ENCODE measurements around the gene TMC7. TPM values are rescaled to one million over a fixed set of nuclear protein-coding genes. Genes with fewer than 3 reads are reported as not detected.
"Not testable (repeated sequence)": the region's sequence is repeated elsewhere in the genome, so short reads cannot be mapped to it uniquely, and the experiment has no call there.

TMC7 gene
- total and polyA plus RNA-seq, 8 donors, result 3.0 to 9.7 (median 3.8) TPM

GRCh38 chr16:18950469-18951185, 33.1 kb upstream of the TMC7 start:
- Histone ChIP-seq H3K27me3 (no peaks in the 10 kb centered on the region), H3K9me3 (no peaks in the 10 kb centered on the region), H3K36me3 (no peaks in the 10 kb centered on the region), H3K4me3 (no peak overlapping the region), H3K4me1 (peaks cover 0 to 11% of the 10 kb centered on the region in 2 donors), H3K27ac (no peak overlapping the region)
- intact Hi-C loops (cut with DNase I), result no loop called here
- ATAC-seq (no peak), DNase-seq (no peak)
- no peak for TF ChIP-seq CTCF (IDR thresholded peaks at IDR 0.05)

- Histone ChIP-seq H3K27me3 (no peaks in the 10 kb centered on the region), H3K9me3 (no peaks in the 10 kb centered on the region), H3K4me3 (no peak overlapping the region), H3K27ac (no peak overlapping the region), H3K36me3 (no peaks in the 10 kb centered on the region), H3K4me1 (no peaks in the 10 kb centered on the region)
- ATAC-seq, result no peak
- no peak for DNase-seq
- intact Hi-C loops (cut with DNase I), result no loop called here
- TF ChIP-seq CTCF (IDR thresholded peaks at IDR 0.05), result no peak
Observed at GRCh38 chr16:18953547-18953946, 30.2 kb upstream of the TMC7 start.

GRCh38 chr16:18955874-18956580, 27.7 kb upstream of the TMC7 start:
- intact Hi-C loops (cut with DNase I); ATAC-seq; H3K4me1 ChIP-seq; DNase-seq; H3K36me3 ChIP-seq; H3K9me3 ChIP-seq; H3K27me3 ChIP-seq; H3K27ac ChIP-seq: not testable (repeated sequence)
- peak overlapping the region in 1 of 2 donors; percentile 4 for H3K4me3 ChIP-seq

DNA sequence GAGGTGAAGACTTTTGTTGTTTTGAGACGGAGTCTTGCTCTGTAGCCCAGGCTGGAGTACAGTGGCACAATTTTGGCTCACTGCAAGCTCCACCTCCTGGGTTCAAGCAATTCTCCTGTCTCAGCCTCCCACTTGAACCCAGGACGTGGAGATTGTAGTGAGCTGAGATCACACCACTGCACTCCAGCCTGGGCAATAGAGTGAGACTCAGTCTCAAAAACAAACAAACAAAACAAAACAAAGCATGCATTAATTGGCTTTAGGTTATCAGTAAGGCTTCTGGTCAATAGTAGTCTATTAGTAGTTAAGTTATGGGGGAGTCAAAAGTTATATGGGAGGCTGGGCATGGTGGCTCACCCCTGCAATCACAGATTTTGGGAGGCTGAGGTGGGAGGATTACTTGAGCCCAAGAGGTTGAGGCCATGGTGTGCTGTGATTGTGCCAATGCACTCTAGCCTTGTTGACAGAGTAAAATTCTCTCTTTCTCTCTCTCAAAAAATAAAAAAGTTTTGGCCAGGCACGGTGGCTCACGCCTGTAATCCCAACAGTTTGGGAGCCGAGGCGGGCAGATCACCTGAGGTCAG, 27.0 kb upstream of the TMC7 start:
- H3K36me3 ChIP-seq; H3K4me1 ChIP-seq; DNase-seq; H3K27ac ChIP-seq; ATAC-seq; H3K27me3 ChIP-seq; H3K9me3 ChIP-seq; intact Hi-C loops (cut with DNase I); H3K4me3 ChIP-seq: not testable (repeated sequence)

- H3K9me3 ChIP-seq, result no peaks in the 10 kb centered on the region
- H3K27ac ChIP-seq, result no peak overlapping the region
- no peaks in the 10 kb centered on the region for H3K4me1 ChIP-seq
- no peak for TF ChIP-seq CTCF (IDR thresholded peaks at IDR 0.05)
- no peaks in the 10 kb centered on the region for H3K27me3 ChIP-seq
- intact Hi-C loops (cut with DNase I), result no loop called here
- no peak overlapping the region for H3K4me3 ChIP-seq
- no peak for DNase-seq
- H3K36me3 ChIP-seq, result no peaks in the 10 kb centered on the region
- no peak for ATAC-seq
Observed at GRCh38 chr16:18958621-18959029, 25.1 kb upstream of the TMC7 start.

GRCh38 chr16:18959031-18959505, 24.7 kb upstream of the TMC7 start:
- intact Hi-C loops (cut with DNase I), result no loop called here

More at GRCh38 chr16:18959031-18959505, 24.7 kb upstream of the TMC7 start:
- Histone ChIP-seq H3K27me3 (no peaks in the 10 kb centered on the region), H3K9me3 (no peaks in the 10 kb centered on the region), H3K4me1 (no peaks in the 10 kb centered on the region), H3K4me3 (no peak overlapping the region), H3K27ac (no peak overlapping the region), H3K36me3 (no peaks in the 10 kb centered on the region)
- TF ChIP-seq CTCF (IDR thresholded peaks at IDR 0.05), result no peak
- DNase-seq, result no peak
- no peak for ATAC-seq

All from left lung (tissue), 10 donors.